Measurements from ENCODE around the gene PABPN1.

The PABPN1 gene

GRCh38 chr14:23302290-23303225 is 18.7 kb upstream of the PABPN1 start, which contains the start of gene PPP1R3E:
PPP1R3E (minus strand) TSS chr14:23302859; CDS start chr14:23302576, 283 bp downstream.
- Histone ChIP-seq H3K4me1 (ENCODE audit: control insufficient read depth, insufficient read depth, low read length) (peaks cover 22% of the 10 kb centered on the region; the same call in 1 of the 2 replicates), H3K9ac (ENCODE audit: low read length) (peak within 1 kb of the TSS; percentile 73), H3K27me3 (ENCODE audit: control insufficient read depth, insufficient read depth, low read length) (peaks cover 48% of the 10 kb centered on the region), H3K4me3 (ENCODE audit: low read depth, low read length) (peak within 1 kb of the TSS; percentile 95), H3K36me3 (ENCODE audit: control insufficient read depth, insufficient read depth, low read length) (no peaks in the 10 kb centered on the region; the same call in 1 of the 2 replicates), H3K27ac (ENCODE audit: low read depth, low read length) (no peak within 1 kb of the TSS; the same call in 1 of the 2 replicates), H3K9me3 (ENCODE audit: control insufficient read depth, insufficient read depth, low read depth, low read length) (no peaks in the 10 kb centered on the region)

DNA sequence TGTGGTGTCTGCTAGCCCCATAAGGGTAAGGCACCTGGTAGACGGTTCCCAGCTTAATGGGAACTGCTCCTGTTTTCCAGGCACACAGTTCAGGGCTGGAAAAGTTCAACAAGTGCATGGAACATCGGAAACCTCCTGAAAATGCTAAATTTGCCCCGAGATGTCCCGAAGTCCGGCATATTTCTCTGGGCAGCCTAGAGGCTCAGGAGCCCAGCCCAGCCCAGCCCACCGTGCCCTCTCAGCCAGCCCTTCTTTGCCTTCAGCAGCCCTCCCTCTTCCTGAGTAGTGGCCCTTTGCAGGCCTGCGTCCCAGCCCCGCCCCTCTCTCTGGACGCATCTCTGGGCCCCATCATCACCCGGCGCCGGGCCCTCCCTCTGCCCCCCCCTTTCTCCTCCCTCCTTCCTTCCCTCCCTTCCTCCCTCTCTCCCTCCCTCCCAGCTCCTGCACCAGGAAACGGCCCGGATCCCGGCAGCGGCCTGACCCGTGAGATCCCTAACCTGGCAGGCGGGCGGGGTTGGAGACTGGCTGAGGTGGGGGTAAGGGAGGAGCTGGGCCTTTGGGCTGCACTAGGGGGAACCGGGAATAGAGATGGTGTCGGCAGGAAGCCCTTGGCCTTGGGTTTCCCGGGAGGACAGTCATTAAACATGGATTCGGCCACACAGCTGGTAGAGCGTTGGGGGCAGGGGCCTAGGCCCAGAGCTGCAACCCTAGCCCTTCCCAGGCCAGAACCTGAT is 14.7 kb upstream of the PABPN1 start, which contains the start of gene BCL2L2:
Gene BCL2L2, plus strand, starts transcription at position 422 of the 734 bp plus-strand sequence. CDS start 935 bp downstream, outside the sequence.
- H3K4me3 ChIP-seq (ENCODE audit: low read depth, low read length): peak within 1 kb of the TSS; percentile 90
- peak within 1 kb of the TSS; percentile 88 for H3K9ac ChIP-seq (ENCODE audit: low read length)
- no peaks in the 10 kb centered on the region for H3K9me3 ChIP-seq (ENCODE audit: control insufficient read depth, insufficient read depth, low read depth, low read length)
- peaks cover 16% of the 10 kb centered on the region for H3K27me3 ChIP-seq (ENCODE audit: control insufficient read depth, insufficient read depth, low read length)
- peak within 1 kb of the TSS; percentile 68; the same call in 1 of the 2 replicates for H3K27ac ChIP-seq (ENCODE audit: low read depth, low read length)
- peaks cover 33% of the 10 kb centered on the region for H3K36me3 ChIP-seq (ENCODE audit: control insufficient read depth, insufficient read depth, low read length)
- H3K4me1 ChIP-seq (ENCODE audit: control insufficient read depth, insufficient read depth, low read length): peaks cover 15% of the 10 kb centered on the region; the same call in 1 of the 2 replicates

GRCh38 chr14:23307146-23307530 is 14.1 kb upstream of the PABPN1 start:
- H3K4me3 ChIP-seq (ENCODE audit: low read depth, low read length): peak overlapping the region; percentile 90
- peaks cover 16% of the 10 kb centered on the region for H3K27me3 ChIP-seq (ENCODE audit: control insufficient read depth, insufficient read depth, low read length)
- peak overlapping the region; percentile 68; the same call in 1 of the 2 replicates for H3K27ac ChIP-seq (ENCODE audit: low read depth, low read length)
- peaks cover 33% of the 10 kb centered on the region for H3K36me3 ChIP-seq (ENCODE audit: control insufficient read depth, insufficient read depth, low read length)
- H3K9me3 ChIP-seq (ENCODE audit: control insufficient read depth, insufficient read depth, low read depth, low read length): no peaks in the 10 kb centered on the region
- peaks cover 15% of the 10 kb centered on the region; the same call in 1 of the 2 replicates for H3K4me1 ChIP-seq (ENCODE audit: control insufficient read depth, insufficient read depth, low read length)
- peak overlapping the region; percentile 88 for H3K9ac ChIP-seq (ENCODE audit: low read length)

DNA sequence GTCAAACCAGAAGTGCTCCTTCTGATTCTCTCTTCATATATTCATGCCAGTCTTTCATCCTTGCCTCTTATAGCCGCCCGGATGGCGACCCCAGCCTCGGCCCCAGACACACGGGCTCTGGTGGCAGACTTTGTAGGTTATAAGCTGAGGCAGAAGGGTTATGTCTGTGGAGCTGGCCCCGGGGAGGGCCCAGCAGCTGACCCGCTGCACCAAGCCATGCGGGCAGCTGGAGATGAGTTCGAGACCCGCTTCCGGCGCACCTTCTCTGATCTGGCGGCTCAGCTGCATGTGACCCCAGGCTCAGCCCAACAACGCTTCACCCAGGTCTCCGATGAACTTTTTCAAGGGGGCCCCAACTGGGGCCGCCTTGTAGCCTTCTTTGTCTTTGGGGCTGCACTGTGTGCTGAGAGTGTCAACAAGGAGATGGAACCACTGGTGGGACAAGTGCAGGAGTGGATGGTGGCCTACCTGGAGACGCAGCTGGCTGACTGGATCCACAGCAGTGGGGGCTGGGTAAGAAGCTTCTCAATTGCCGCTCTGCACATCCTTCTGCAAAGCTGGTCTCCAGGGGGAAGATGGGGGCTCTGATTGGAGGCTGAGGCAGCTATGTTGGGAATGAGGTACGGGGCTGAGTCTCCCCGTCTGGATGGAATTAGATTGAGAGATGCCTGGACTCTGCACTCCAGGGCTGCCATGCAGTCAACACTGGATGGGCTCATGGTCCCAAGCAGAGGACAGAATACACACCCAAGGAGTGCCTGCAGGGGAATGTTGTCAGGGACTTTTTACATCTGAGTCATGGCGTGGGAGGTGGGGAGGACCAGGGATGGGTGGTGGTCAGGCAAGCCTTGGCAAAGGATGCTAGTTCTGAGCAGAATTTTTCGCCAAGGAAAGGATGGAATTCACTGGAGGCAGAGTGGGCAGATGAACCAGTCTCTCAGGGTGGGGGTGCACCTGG is 13.3 kb upstream of the PABPN1 start:
- Histone ChIP-seq H3K9me3 (ENCODE audit: control insufficient read depth, insufficient read depth, low read depth, low read length) (no peaks in the 10 kb centered on the region), H3K9ac (ENCODE audit: low read length) (peak overlapping the region; percentile 44), H3K27me3 (ENCODE audit: control insufficient read depth, insufficient read depth, low read length) (peaks cover 14% of the 10 kb centered on the region), H3K4me1 (ENCODE audit: control insufficient read depth, insufficient read depth, low read length) (peaks cover 11% of the 10 kb centered on the region; the same call in 1 of the 2 replicates), H3K36me3 (ENCODE audit: control insufficient read depth, insufficient read depth, low read length) (peaks cover 33% of the 10 kb centered on the region), H3K27ac (ENCODE audit: low read depth, low read length) (no peak overlapping the region), H3K4me3 (ENCODE audit: low read depth, low read length) (peak overlapping the region; percentile 90)

DNA sequence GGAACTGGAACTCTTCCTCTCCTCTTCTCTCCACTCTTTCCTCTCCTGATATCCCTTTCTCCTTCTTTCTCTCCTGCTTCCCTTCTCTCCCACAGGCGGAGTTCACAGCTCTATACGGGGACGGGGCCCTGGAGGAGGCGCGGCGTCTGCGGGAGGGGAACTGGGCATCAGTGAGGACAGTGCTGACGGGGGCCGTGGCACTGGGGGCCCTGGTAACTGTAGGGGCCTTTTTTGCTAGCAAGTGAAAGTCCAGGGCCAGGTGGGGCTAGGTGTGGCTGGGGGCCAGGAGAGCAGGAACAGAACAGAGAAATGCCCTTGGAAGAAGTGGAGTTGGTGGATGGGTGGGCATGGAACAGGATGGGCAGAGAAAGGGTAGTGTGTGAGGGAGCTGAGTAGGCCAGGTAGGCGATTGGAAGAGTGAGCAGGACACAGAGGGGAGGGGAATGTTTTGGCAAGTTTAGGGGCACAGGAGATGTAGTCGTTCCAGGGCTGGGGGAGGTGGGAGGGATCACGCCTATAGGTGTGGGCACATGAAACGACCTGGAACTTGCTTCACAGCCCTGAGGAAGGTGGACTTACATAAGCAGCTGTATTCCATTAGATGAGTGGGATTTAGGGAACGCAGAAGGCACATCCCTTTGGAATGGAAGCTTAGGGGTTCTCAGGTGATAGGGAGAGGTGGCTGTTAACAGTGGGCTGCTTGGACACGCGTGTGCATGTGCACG is 12.4 kb upstream of the PABPN1 start:
- H3K9me3 ChIP-seq (ENCODE audit: control insufficient read depth, insufficient read depth, low read depth, low read length): no peaks in the 10 kb centered on the region
- H3K27me3 ChIP-seq (ENCODE audit: control insufficient read depth, insufficient read depth, low read length): peaks cover 5% of the 10 kb centered on the region
- H3K9ac ChIP-seq (ENCODE audit: low read length): no peak overlapping the region
- H3K4me3 ChIP-seq (ENCODE audit: low read depth, low read length): no peak overlapping the region
- peaks cover 11% of the 10 kb centered on the region; the same call in 1 of the 2 replicates for H3K4me1 ChIP-seq (ENCODE audit: control insufficient read depth, insufficient read depth, low read length)
- peaks cover 33% of the 10 kb centered on the region for H3K36me3 ChIP-seq (ENCODE audit: control insufficient read depth, insufficient read depth, low read length)
- H3K27ac ChIP-seq (ENCODE audit: low read depth, low read length): no peak overlapping the region

- H3K9ac ChIP-seq (ENCODE audit: low read length): no peak overlapping the region
- H3K36me3 ChIP-seq (ENCODE audit: control insufficient read depth, insufficient read depth, low read length): peaks cover 33% of the 10 kb centered on the region
- H3K27me3 ChIP-seq (ENCODE audit: control insufficient read depth, insufficient read depth, low read length): no peaks in the 10 kb centered on the region
- no peaks in the 10 kb centered on the region for H3K9me3 ChIP-seq (ENCODE audit: control insufficient read depth, insufficient read depth, low read depth, low read length)
- no peak overlapping the region for H3K27ac ChIP-seq (ENCODE audit: low read depth, low read length)
- H3K4me1 ChIP-seq (ENCODE audit: control insufficient read depth, insufficient read depth, low read length): peaks cover 11% of the 10 kb centered on the region; the same call in 1 of the 2 replicates
- H3K4me3 ChIP-seq (ENCODE audit: low read depth, low read length): no peak overlapping the region
Measured at GRCh38 chr14:23310546-23310945, 10.7 kb upstream of the PABPN1 start.

- H3K4me1 ChIP-seq (ENCODE audit: control insufficient read depth, insufficient read depth, low read length): peaks cover 9% of the 10 kb centered on the region; the same call in 1 of the 2 replicates
- no peaks in the 10 kb centered on the region; the same call in 1 of the 2 replicates for H3K36me3 ChIP-seq (ENCODE audit: control insufficient read depth, insufficient read depth, low read length)
- H3K9me3 ChIP-seq (ENCODE audit: control insufficient read depth, insufficient read depth, low read depth, low read length): no peaks in the 10 kb centered on the region
- H3K4me3 ChIP-seq (ENCODE audit: low read depth, low read length): no peak overlapping the region
- no peak overlapping the region for H3K9ac ChIP-seq (ENCODE audit: low read length)
- H3K27me3 ChIP-seq (ENCODE audit: control insufficient read depth, insufficient read depth, low read length): no peaks in the 10 kb centered on the region
- no peak overlapping the region for H3K27ac ChIP-seq (ENCODE audit: low read depth, low read length)
Measured at GRCh38 chr14:23316300-23316699, 5.0 kb upstream of the PABPN1 start.

- Histone ChIP-seq H3K4me3 (ENCODE audit: low read depth, low read length) (peak overlapping the region; percentile 66), H3K4me1 (ENCODE audit: control insufficient read depth, insufficient read depth, low read length) (peaks cover 13% of the 10 kb centered on the region; the same call in 1 of the 2 replicates), H3K9me3 (ENCODE audit: control insufficient read depth, insufficient read depth, low read depth, low read length) (no peaks in the 10 kb centered on the region), H3K27me3 (ENCODE audit: control insufficient read depth, insufficient read depth, low read length) (no peaks in the 10 kb centered on the region), H3K36me3 (ENCODE audit: control insufficient read depth, insufficient read depth, low read length) (peaks cover 31% of the 10 kb centered on the region), H3K27ac (ENCODE audit: low read depth, low read length) (peak overlapping the region; percentile 56; the same call in 1 of the 2 replicates), H3K9ac (ENCODE audit: low read length) (peak overlapping the region; percentile 66)
Measured at GRCh38 chr14:23319746-23320583, 1.3 kb upstream of the PABPN1 start.

All from HUES6 (cell line).